C4-2B (cell line): Measurements from ENCODE around the gene SETD6.

Source experiments
- CTCF ChIP-seq: fragments of 450-650 bp; conservative IDR thresholded peaks from 2 replicates; pipeline ENCODE4 v1.5.1; 2017; ENCODE audit warnings: mild to moderate bottlenecking
- ZFX ChIP-seq: fragments of 450-650 bp; IDR thresholded peaks from 2 replicates; pipeline ENCODE4 v1.6.1; 2017

GRCh38 chr16:58487566-58488351 lies 27.6 kb upstream of the SETD6 start:
- TF ChIP-seq CTCF (peak; percentile 92), ZFX (no peak)
